Hepatocyte (in vitro differentiated cells): ENCODE data around the gene UBTD2. TPM values are rescaled to one million over a fixed set of nuclear protein-coding genes. Genes with fewer than 3 reads are reported as not detected.

Experiments
- DNase-seq: peaks from one replicate; pipeline ENCODE4 v3.0.0-alpha.2; 2016; ENCODE audit warnings: low spot score
- H2AFZ ChIP-seq: fragments of 200-600 bp; sonication (generic); 2 replicates; pipeline ENCODE4 v1.6.0; 2016; ENCODE audit warnings: antibody characterized with exemption, mild to moderate bottlenecking
- H3K27ac ChIP-seq: fragments of 200-600 bp; sonication (generic); 2 replicates; pipeline ENCODE4 v1.5.1; 2016; ENCODE audit warnings: mild to moderate bottlenecking
- H3K27me3 ChIP-seq: fragments of 200-600 bp; sonication (generic); 2 replicates; pipeline ENCODE4 v1.6.1; 2016
- H3K36me3 ChIP-seq: fragments of 200-600 bp; sonication (generic); replicated peaks from 2 replicates; pipeline ENCODE4 v1.5.1; 2016; ENCODE audit warnings: low read depth; ENCODE audit not compliant: insufficient read depth
- H3K4me1 ChIP-seq: fragments of 200-600 bp; sonication (generic); 2 replicates; pipeline ENCODE4 v1.5.1; 2016; ENCODE audit warnings: mild to moderate bottlenecking, moderate library complexity; ENCODE audit not compliant: insufficient read depth
- H3K4me2 ChIP-seq: fragments of 200-600 bp; sonication (generic); 2 replicates; pipeline ENCODE4 v1.6.0; 2016
- H3K4me3 ChIP-seq: fragments of 200-600 bp; sonication (generic); 2 replicates; pipeline ENCODE4 v1.5.1; 2016; ENCODE audit warnings: mild to moderate bottlenecking
- H3K79me2 ChIP-seq: fragments of 200-600 bp; sonication (generic); 2 replicates; pipeline ENCODE4 v1.6.0; 2017; ENCODE audit warnings: mild to moderate bottlenecking
- H3K9me2 ChIP-seq: fragments of 200-600 bp; sonication (generic); replicated peaks from 2 replicates; pipeline ENCODE4 v1.6.0; 2017; ENCODE audit warnings: mild to moderate bottlenecking; ENCODE audit not compliant: insufficient read depth
- H3K9me3 ChIP-seq: fragments of 200-600 bp; sonication (generic); 2 replicates; pipeline ENCODE4 v1.5.1; 2016; ENCODE audit warnings: low read depth, mild to moderate bottlenecking
- H4K20me1 ChIP-seq: fragments of 200-600 bp; sonication (generic); 2 replicates; pipeline ENCODE4 v1.6.0; 2016; ENCODE audit warnings: mild to moderate bottlenecking; ENCODE audit not compliant: insufficient read depth, poor library complexity, severe bottlenecking
- CTCF ChIP-seq: fragments of 200-600 bp; sonication (generic); IDR thresholded peaks from 2 replicates; pipeline ENCODE4 v1.5.1; 2016; ENCODE audit warnings: antibody characterized with exemption, mild to moderate bottlenecking; ENCODE audit not compliant: poor library complexity
- EZH2 ChIP-seq: fragments of 200-600 bp; sonication (generic); IDR thresholded peaks from 2 replicates; pipeline ENCODE4 v1.6.1; 2016; ENCODE audit warnings: antibody characterized with exemption, mild to moderate bottlenecking, borderline replicate concordance
- EZH2phosphoT487 ChIP-seq: fragments of 200-600 bp; sonication (generic); IDR thresholded peaks from one replicate; pipeline ENCODE4 v1.6.1; 2018; ENCODE audit warnings: antibody characterized with exemption, mild to moderate bottlenecking, low read depth, moderate library complexity; ENCODE audit not compliant: unreplicated experiment, severe bottlenecking
- WGBS: methylation state at CpG from one replicate; pipeline ENCODE4 v1.1.6; 2016; ENCODE audit warnings: low lambda C conversion rate; ENCODE audit errors: missing lambda C conversion rate; 5-methylcytosine and 5-hydroxymethylcytosine counted together
- polyA plus RNA-seq: library from polyadenylated mRNA; unstranded; fragments of >200 nt; fragmentation: Nextera tagmentation; extraction: Ambion mirVana; gene quantifications from 2 replicates; pipeline ENCODE4 v1.2.1, GENCODE V29; 2016
- total RNA-seq: library from RNA; depleted of rRNA; stranded (reverse); fragments of >200 nt; gene quantifications from 2 replicates; pipeline ENCODE4 v1.2.3, GENCODE V29; 2014

UBTD2 gene
- total and polyA plus RNA-seq, 2 experiments from 2014 or later: 27.4 to 51.7 TPM

DNA sequence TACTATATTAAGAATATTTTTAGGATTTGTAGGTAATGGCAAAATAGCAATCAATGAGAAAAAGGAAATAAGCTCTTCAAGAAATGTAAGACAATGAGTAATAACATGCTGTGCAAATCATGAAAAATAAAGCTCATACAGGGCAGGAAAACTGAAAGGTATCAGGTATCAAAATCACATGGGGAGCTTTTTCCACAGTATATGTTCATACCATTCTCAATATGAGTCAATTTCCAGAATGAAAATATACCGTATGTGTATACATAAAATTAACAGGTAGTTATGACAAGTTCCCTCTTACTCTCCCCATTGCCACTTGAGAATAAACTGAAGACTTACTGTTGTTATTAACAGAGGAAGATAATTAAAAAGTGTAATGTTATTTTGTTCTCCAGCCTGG lies 53.7 kb downstream of the UBTD2 start:
- 95% methylated on average over 1 of the region's 1 CpG for WGBS
- H3K4me1 ChIP-seq: no peaks in the 10 kb centered on the region
- H2AFZ ChIP-seq: no peak overlapping the region
- H3K27me3 ChIP-seq: no peaks in the 10 kb centered on the region
- TF ChIP-seq EZH2: no peak
- no peak for TF ChIP-seq CTCF
- TF ChIP-seq EZH2phosphoT487: no peak
- no peak overlapping the region for H3K4me2 ChIP-seq
- peaks cover 65% of the 10 kb centered on the region for H3K79me2 ChIP-seq
- no peak overlapping the region for H3K27ac ChIP-seq
- H3K4me3 ChIP-seq: no peak overlapping the region
- no peaks in the 10 kb centered on the region for H3K9me3 ChIP-seq
- H4K20me1 ChIP-seq: no peaks in the 10 kb centered on the region
- no peaks in the 10 kb centered on the region for H3K9me2 ChIP-seq
- DNase-seq: no peak
- H3K36me3 ChIP-seq: no peaks in the 10 kb centered on the region

DNA sequence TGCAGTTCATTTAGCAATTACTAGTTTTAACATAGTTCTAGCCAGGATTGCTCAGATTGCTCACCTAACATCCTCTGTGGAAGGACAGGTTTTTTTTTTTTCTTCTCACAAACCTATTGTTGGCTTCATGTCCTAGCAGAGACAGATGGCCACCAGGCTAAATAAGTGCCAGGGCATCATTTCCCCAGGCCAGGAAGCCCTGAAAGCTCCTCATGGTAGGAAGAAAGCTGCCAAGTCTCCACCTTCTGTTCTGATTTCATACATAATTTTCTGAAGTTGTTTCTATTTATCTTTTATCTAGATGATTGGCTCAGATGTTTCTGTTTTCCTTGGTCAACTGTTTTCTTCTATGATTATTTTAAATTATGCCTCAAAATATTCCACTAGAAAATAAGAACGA lies 58.6 kb downstream of the UBTD2 start:
- 100% methylated on average over 1 of the region's 1 CpG for WGBS
- H3K4me1 ChIP-seq: no peaks in the 10 kb centered on the region
- H4K20me1 ChIP-seq: no peaks in the 10 kb centered on the region
- DNase-seq: no peak
- H3K27ac ChIP-seq: no peak overlapping the region
- H2AFZ ChIP-seq: no peak overlapping the region
- H3K27me3 ChIP-seq: no peaks in the 10 kb centered on the region
- no peaks in the 10 kb centered on the region for H3K9me3 ChIP-seq
- H3K4me2 ChIP-seq: no peak overlapping the region
- no peaks in the 10 kb centered on the region for H3K36me3 ChIP-seq
- no peaks in the 10 kb centered on the region for H3K9me2 ChIP-seq
- peaks cover 43% of the 10 kb centered on the region for H3K79me2 ChIP-seq
- TF ChIP-seq CTCF (no peak), EZH2 (no peak), EZH2phosphoT487 (no peak)
- no peak overlapping the region for H3K4me3 ChIP-seq

DNA sequence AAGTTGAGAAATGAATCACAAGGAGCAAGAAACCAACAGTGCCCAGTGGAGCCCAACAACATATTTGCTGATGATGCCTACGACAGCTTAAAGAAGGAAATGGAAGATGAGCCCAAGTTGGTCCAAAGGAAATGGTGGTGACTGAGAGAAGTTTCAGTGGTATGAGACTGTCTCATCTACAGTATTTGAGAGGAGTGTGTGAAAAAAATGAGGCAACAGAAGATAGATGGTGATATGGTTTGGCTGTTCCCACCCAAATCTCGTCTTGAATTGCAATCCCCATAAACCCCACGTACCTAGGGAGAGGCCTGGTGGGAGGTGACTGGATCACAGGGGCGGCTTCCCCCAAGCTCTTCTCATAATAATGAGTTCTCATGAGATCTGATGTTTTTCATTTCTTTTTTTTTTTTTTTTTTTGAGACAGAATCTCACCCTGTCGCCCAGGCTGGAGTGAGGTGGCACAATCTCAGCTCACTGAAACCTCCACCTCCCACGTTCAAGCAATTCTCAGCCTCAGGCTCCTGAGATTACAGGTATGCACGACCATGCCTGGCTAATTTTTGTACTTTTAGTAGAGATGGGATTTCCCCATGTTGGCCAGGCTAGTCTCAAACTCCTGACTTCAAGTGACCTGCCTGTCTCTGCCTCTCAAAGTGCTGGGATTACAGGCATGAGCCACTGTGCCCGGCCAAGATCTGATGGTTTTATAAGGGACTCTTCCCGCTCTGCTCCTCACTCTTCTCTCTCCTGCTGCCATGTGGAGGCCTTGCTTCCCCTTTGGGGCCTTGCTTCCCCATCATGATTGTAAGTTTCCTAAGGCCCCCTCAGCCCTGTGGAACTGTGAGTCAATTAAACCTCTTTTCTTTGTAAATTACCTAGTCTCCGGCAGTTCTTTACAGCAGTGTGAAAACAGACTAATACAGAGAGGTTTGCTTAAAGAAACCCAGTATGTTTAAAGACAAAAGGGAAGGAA lies 59.4 kb downstream of the UBTD2 start:
- H4K20me1 ChIP-seq: no peaks in the 10 kb centered on the region
- no peak overlapping the region for H3K4me2 ChIP-seq
- no peaks in the 10 kb centered on the region for H3K36me3 ChIP-seq
- H2AFZ ChIP-seq: no peak overlapping the region
- H3K9me2 ChIP-seq: no peaks in the 10 kb centered on the region
- DNase-seq: no peak
- WGBS: 93% methylated on average over 10 of the region's 10 CpGs
- H3K27me3 ChIP-seq: no peaks in the 10 kb centered on the region
- H3K4me3 ChIP-seq: no peak overlapping the region
- TF ChIP-seq EZH2phosphoT487: no peak
- TF ChIP-seq EZH2: no peak
- H3K27ac ChIP-seq: no peak overlapping the region
- H3K79me2 ChIP-seq: peaks cover 45% of the 10 kb centered on the region
- H3K4me1 ChIP-seq: no peaks in the 10 kb centered on the region
- no peaks in the 10 kb centered on the region for H3K9me3 ChIP-seq

DNA sequence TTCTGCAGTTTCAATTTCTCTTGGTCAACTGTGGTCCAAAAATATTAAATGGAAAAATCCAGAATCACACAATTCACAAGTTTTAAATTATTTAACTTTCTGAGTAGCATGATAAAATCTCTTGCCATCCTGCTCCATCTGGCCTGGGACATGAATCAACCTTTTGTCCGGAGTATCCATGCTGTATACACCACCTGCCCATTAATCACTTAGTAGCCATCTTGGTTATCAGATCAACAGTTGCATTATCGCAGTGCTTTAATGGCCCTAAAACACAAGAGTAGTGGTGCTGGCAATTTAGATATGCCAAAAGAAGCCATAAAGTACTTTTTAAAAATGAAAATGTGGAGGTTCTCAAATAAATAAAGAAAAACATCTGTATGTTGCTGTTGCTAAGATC lies 64.3 kb downstream of the UBTD2 start:
- H2AFZ ChIP-seq: no peak overlapping the region
- TF ChIP-seq EZH2 (no peak), EZH2phosphoT487 (no peak), CTCF (no peak)
- no peaks in the 10 kb centered on the region for H3K27me3 ChIP-seq
- no peaks in the 10 kb centered on the region for H3K4me1 ChIP-seq
- DNase-seq: no peak
- H3K9me2 ChIP-seq: no peaks in the 10 kb centered on the region
- peaks cover 75% of the 10 kb centered on the region for H3K79me2 ChIP-seq
- H3K27ac ChIP-seq: no peak overlapping the region
- peaks cover 3% of the 10 kb centered on the region for H4K20me1 ChIP-seq
- no peak overlapping the region for H3K4me3 ChIP-seq
- no peaks in the 10 kb centered on the region for H3K9me3 ChIP-seq
- H3K36me3 ChIP-seq: no peaks in the 10 kb centered on the region
- 90% methylated on average over 2 of the region's 2 CpGs for WGBS
- no peak overlapping the region for H3K4me2 ChIP-seq
